Middle frontal gyrus (tissue), 1 donor: ENCODE results near the gene CRB1.
"Not testable (repeated sequence)": the region's sequence is repeated elsewhere in the genome, so short reads cannot be mapped to it uniquely, and the experiment has no call there.

Experiments used
- DNase-seq: peaks from one replicate; pipeline ENCODE4 v3.0.0-alpha.2; 2015; ENCODE audit warnings: low spot score; ENCODE audit errors: extremely low spot score

Gene CRB1

DNA sequence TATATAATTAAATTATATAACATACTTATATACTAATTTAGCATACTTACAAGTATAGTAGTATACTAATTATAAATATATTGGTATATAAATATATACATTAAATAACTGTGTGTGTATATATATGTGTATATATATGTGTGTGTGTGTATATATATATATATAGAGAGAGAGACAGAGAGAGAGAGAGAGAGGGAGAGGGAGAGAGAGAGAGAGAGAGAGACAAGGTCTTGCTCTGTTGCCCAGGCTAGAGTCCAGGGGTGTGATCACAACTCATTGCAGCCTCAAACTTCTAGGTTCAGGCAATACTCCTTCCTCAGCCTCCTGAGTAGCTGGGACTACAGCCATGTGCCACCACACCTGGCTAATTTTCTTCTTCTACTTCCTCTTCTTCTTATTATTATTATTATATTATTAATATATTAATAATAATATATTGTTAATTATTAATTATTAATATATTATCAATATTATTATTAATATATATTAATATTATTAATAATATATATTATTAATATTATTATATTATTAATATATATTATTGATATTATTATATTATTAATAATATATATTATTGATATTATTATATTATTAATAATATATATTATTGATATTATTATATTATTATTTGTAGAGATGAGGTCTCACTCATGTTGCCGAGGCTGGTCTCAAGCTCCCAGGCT, 185.5 kb downstream of the CRB1 start:
- DNase-seq, result no peak

DNA sequence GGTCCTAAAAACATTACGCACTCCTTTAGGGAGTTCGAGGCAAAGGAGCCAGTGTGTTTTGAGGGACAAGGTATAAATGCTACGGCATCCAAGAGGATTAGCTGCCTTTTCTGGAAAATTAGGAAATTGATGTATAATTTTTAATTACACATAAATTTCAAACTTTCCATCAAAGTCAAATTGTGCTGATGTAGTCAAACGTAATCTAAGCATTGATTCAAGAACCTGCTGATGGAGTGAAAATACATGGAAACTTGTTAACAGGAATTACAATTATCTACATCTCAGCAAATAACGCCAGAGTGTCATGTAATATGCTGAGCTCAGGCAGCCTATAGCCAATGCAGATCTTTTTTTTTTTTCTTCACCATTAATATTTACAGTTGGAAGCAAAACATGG, 194.5 kb downstream of the CRB1 start:
- no peak for DNase-seq

DNA sequence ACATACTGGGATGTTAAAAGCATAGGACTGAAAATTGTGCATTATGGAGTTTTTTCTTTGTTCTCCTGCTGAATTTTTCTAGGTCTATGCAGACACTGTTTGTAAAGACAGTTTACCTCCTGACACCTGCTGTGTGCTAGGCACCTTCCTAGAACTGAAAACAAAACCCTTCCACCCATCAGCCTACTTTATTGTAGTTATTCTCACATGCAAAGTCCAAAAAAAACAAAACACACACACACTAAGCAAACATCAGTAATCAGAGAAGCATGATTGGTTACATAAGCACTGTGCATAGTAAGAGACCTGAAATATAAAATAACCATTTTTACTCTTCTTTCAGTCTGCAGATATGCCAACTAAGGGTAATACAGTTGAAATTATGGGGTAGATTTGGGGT, 195.1 kb downstream of the CRB1 start:
- DNase-seq, result no peak

DNA sequence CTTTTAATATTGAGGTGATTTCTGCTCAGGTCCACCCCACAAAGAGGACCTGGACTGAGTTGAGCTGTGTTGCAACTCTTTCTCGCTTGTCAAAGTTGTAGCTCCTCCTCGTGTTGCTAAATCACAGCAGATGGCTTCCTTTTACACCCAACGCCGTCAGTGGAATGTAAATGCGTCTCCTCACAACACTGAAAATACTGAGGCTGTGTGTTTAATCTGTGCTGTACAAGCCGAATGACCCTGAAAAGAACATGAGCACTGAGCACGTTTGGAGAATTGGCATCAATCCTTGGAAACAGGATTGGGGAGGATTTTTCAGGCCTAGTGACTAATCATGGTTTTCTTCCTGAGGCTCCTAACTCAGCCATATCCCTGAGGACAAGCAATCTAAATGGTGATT, 196.0 kb downstream of the CRB1 start:
- DNase-seq, result peak; percentile 31

DNA sequence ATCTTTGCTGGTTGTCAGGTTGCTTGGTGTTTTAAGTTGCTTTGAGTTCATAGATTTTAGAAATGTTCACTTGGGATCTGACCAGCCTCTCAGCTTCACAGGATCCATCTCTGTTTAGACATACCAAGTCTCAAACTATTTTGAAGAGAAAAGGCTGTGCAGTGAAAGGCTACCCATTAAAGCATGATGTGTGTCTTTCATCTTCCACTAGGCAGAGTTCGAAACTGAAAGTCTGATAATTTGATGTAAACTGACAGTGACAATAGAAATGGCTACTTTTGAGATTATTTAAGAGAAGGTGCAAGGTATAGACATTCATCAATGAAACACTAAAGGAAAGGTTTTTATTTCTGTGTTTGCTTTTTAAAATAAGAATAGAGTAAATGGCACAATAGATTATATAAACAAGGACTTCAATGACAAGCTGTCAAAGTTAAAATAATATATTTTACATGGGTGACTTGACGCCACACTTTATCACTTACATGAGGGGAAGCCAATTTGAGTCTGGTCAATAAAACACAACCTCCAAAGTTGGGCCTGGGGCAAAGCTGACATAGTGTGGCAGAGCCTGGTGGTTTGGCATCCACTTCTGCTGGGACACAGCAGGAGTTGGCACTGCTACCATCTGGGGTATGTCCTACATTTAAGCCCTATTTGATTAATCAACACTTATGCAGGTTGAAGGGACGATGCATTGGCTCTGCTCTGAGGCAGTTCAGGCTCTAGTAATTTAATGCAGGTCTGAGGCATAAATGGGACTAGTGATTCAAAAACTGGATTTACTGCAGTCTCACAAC, 197.7 kb downstream of the CRB1 start:
- no peak for DNase-seq

DNA sequence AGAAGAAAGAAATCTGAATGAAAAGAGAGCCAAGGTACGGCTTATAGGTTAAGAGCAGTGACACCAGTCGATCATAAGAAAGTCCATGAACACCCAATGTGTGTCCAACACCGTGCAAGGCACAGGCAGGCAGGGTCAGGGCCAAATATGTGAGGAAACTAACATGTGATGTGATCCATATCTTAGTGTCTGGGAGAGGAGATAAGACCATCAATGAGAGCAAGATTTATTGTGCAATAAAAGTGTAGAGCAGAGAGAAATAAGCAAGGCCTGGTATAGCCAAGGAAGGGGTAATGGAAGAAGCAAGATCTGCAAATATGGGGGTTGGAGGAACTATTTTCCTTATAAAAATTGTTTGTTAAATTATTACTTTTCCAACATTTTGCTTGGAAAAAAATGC, 198.8 kb downstream of the CRB1 start:
- no peak for DNase-seq

DNA sequence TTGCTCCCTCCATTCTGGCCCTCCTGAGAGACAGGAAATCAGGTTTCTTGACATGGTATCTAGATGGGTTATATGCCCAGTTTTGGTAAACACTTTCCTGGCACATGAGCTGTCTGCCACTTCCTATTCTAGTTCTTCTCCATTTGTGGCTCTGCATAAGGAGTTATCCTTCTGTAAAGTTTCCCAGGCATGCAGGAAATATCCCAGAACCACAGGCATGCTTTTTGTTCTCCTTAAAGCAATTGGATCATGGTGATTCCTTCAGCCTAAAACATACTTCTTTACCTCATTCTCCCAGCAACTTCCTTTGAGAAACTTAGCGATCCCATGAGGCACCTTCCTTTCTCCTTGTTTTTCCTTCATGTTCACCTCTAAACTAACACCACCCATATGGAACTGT, 199.8 kb downstream of the CRB1 start:
- no peak for DNase-seq

DNA sequence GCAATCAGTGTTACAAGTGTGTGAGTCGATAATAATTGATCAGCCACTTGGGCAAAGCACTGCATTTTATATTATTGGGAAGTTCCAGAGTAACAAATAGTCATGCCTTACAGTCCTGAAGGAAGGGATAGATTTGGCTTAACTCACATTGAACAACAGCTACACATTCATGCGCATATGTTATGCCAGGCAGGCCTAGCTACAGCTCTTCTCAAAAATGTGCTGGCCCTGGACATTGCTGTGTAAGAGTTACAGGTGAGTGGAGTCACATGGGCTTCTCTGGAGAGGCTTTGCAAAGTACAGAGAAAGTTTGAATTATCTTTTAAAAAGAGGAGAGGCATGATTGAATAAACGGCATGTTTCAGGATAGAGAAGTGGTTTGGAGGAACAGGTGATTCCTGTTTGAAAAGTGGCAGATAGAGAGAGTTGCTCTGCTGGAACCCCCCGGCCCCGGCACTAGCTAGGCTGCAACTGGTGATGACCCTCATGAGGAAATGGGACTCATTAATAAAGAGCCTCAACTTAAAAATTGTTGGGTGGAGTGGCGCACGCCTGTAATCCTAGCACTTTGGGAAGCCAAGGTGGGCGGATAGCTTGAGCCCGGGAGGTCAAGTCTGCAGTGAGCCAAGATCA, 200.6 kb downstream of the CRB1 start:
- no peak for DNase-seq

DNA sequence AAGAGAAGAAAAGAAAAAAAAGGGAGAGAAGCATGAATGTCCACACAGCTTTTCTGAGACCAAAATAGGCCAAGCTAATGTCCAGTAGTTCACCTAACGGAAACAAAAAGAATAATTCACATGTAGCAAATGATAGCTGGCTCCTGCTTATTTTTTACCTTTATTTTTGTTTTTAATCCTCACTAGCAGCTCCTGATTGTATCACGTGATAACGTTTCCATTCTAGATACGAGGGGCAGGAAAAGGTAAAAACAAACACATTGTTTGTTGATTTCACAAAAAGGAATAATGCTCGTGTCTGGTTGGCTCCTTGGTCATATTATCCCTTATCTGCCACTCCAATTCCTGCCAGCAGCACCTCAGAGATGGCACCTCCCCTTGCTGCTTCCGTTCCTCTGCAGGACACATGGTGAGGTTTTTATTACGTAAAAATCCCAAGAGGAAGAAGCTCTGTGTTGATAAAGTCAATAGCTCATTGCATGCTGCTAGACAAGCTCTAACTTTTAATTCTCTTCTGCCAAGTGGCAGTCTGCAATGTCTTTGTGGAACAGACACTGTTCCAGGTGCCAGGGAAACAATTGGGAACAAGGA, 201.7 kb downstream of the CRB1 start:
- no peak for DNase-seq

DNA sequence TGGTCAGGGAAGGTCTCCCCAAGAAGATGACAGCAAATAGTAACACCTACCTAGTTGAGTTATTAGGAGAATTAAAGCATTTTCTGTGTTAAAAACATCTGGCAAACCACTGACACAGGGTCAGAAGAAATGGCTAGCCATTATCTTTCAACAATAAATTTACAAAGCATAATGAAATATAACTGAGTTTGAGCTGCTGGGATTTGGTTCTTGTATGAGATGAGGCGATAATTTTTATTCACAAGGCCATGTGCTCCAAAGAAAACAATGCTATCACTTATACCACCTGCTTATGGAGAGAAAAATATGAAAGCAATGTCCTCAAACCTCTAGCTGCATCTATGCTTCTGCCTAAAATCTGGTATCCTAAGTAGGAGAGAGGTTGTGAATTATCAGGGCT, 202.3 kb downstream of the CRB1 start:
- no peak for DNase-seq

DNA sequence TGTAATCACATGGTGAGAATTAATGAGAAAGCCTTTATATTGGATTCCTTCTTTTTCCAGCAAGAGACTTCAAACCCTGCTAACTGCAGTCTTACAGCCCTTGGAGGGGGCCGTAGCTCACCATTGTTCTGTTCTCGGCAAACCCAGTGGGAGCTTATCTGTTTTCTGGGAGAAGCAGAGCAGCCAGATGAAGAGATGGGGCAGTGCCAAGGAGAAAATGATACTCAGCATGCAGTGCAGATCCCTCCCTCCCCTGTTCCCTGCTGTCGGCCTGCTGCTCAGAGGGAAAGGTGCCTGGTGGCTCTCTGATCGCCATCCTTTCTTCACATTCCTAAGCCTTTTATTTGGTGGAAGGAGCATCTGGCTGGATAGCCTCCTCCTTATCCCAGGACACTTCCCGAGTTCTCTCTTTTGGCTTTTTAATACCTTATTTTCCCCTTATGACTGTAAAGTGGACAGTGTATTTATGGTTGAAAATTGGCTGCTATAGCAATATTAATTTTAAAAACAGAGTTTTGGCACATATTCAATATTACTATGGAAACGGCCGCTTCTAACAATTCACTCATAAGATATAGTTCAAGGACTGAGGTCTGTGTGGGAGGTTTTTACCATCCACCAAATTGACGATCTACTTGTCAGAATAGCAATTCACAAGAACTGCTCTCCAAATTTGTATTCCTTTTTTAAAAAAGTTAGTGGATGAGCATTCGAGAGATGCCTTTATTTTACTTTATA, 203.4 kb downstream of the CRB1 start:
- no peak for DNase-seq

DNA sequence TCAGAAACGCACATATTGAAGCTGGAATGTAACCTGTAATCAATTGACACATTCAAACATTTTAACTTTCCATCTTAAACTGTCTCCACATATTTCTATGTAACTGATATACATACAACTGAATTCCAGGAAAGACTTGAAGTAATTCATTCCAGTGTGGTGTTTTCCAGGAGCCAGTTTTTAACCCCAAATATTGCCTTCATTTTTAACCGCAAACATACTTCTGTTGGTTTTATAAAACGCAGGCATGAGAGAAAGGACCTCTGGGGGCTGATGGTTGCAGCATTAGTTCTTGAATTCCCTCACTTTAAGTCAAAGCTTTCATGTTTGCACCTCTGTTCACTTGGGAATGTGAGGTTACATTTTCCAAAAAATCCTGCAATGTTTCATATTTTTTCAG, 204.1 kb downstream of the CRB1 start:
- DNase-seq, result no peak

DNA sequence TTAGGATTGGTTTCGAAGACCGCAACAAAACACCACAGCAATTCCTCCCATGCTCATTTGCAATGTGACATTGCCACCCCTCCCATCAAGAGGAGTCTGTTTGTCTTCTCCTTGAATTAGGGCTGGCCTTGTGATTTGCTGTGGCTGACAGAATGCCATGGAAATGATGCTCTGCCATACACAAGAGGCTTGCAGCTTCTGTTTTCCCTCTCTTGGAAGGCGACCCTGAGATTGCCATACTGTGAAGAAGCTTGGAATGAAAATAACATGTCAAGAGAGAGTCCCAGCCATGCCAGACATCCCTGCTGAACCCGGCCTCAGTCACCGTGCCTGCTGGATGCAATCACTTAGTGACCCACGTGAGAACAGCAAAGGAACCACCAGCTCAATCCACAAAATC, 212.4 kb downstream of the CRB1 start:
- no peak for DNase-seq

DNA sequence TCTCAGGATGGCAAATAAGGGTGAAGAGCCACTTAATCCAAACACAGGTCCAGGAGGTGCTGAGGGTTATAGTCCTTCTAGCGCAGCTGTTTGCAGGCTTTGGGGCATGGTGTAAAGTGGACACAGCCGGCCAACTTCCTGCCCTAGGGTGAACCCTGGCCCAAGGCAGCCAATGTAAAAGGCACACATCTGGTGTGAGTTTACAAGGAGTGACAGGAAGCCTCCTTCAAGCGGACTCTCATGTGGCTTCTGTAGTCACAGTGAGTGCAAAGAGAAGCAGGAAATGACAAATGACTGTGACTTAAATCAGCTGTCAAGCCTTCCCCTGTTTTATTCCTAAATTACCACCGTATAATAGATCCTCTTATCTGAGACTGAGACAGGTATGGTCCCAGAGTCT, 213.0 kb downstream of the CRB1 start:
- DNase-seq, result no peak

DNA sequence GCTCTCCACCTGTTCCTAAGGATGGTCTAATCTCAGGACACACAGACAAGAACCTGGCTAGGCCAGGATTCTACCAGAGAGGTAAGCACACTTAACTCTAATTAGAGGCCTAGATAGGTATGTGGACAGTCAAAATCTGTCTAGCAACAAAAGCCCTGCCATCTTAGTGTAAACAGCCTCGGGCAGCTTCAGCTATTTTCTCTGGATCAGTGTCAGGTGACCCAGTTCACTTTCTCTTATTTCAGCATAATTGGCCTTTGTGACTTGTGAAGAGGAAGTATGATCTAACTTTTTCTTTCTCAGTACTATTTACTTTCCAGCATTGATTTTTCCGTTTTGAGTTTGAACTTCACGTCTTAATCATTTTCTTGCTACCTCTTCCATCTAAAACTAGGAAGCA, 217.7 kb downstream of the CRB1 start:
- no peak for DNase-seq

DNA sequence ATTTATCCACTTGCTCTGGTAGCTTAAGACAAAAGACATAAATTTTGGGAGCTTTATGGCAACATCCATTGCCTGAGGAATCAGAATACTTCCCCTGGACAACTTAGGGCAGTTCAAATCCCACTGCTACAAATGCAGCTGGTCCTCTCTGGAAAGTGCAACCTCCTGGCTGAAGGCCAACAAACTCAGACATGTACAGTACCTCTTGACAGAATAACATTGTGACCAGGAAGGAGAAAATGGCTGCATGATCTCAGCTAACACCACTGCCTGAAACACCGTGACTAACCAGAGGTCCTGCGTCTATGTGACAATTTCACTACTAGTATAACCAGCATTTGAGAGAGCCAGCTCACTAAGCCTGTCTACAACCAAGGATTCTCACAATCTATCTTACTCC, 218.9 kb downstream of the CRB1 start:
- DNase-seq, result no peak

DNA sequence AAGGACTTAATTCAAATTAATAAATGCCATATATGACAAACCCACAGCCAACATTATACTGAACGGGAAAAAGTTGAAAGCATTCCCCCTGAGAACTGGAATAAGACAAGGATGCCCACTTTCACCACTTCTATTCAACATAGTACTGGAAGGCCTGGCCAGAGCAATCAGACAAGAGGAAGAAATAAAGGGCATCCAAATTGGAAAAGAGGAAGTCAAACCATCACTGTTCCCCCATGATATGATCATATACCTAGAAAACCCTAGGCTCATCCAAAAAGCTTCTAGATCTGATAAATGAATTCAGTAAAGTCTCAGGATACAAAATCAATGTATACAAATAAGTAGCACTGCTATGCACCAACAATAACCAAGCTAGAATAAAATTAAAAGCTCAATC, 223.5 kb downstream of the CRB1 start:
- not testable (repeated sequence) for DNase-seq

DNA sequence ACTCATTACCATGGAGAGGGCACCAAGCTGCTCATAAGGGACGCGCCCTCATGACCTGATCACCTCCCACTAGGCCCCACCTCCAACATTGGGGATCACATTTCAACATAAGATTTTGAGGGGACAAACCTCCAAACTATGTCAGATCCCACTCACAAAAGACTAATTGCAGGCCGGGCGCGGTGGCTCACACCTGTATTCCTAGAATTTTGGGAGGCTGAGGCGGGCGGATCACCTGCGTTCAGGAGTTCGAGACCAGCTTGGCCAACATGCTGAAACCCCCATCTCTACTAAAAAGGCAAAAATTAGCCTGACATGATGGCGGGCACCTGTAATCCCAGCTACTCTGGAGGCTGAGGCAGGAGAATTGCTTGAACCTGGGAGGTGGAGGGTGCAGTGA, 228.7 kb downstream of the CRB1 start:
- no peak for DNase-seq

DNA sequence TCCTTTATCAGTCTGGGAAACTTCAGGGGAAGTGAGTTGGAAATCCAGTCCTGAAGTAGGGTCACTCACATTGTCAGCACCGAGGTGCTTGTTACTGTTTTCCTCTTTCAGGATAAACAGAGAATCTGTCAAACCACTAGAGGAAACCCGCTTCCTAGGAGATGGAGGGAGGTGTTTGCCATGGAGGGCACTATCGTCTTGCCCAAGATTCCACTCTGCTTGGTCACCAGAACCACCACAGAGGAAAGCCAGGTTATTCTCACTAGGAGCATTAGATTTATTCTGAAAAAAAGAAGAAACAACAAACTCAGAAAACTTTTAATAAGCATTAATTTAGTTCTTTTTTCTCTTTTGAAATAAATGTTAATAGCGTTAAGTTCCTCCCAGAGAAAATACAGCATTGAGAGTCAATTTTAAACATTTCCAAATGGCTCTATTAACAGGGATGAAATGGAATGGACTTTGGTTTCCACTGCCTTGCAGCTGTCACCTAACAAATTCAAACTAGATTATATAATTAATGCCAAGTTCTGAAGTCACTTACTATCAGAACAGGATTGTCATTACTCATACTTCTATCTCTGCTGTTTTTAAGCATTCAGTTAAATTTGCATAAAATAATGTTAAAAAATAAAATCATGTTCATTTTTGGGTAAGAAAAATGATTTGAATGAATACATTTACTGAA, 242.8 kb downstream of the CRB1 start:
- no peak for DNase-seq

DNA sequence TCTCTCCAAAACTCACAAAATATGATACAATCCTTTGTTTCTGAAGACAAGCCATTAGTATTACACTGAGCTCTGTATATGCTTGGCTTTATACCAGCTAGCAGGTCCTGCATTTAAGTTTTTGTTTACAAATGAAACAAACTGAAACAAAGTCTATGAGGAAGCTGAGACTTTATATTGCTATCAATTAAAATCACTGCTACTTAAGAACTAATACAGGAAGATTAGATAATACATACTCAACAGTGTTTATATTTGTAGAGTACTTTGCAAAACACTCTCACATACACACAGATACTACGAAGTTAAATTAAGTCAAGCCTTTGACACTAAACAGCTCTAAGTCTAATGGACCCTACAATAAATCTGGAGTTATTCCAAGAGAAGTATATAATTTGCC, 247.4 kb downstream of the CRB1 start:
- no peak for DNase-seq

DNA sequence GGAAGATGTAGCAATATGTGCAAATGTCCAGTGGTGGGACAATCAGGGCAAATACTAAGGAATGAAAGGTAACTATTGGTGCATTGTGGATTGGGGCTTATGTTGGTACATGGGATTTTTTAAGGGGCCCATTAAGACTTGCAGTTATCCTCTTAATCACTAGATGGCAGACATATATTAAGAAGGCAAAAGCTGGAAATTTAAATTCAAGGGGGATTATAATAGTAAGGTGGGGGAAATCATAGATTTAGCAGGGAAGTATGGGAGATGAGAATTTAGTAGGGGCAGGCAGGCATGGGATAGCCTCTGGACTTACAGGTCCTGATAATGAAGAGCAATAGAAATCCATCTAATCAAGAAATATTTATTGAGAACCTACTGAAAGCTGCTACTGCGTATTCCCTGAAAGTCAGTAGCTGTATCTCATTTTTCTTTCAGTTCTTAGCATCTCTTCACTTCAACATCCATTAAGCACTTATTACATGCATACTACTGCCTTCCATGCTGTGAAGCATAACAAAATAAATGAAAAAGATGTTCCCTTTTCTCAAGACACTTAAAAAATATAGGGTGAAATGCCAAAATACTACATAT, 251.8 kb downstream of the CRB1 start:
- DNase-seq, result no peak
